H1 (cell line): Measurements from ENCODE around the gene ACOX1. TPM values are rescaled to one million over a fixed set of nuclear protein-coding genes. Genes with fewer than 3 reads are reported as not detected.

Source experiments
- CTCF ChIA-PET: fragments of 300-600 bp; sonication (Branson Sonifier 250); formaldehyde crosslinking; loops from one replicate; lab custom pipeline; 2021; ENCODE audit not compliant: partially characterized antibody; lab: Charles Lee
- POLR2A ChIA-PET: fragments of 300-600 bp; sonication (Branson Sonifier 250); formaldehyde crosslinking; loops from one replicate; lab custom pipeline; 2021; ENCODE audit warnings: inconsistent platforms; ENCODE audit not compliant: partially characterized antibody; lab: Charles Lee
- DNase-seq, 2 experiments: peaks; one replicate each; pipeline versions ENCODE4 v3.0.0 to v3.0.0-alpha.2; 2010 to 2022; ENCODE audit warnings: low spot score in 2 of 2, low read depth in 1 of 2, mixed read lengths in 1 of 2
- FAIRE-seq: peaks from 2 replicates; lab custom pipeline; 2011; peaks lifted over from hg19 to GRCh38; lab: Jason Lieb, UNC
- H2AFZ ChIP-seq: 2 replicates; pipeline ENCODE4 v1.8.1; 2012; ENCODE audit warnings: low read length, inconsistent platforms
- H2AK5ac ChIP-seq: 2 replicates; pipeline ENCODE4 v1.6.1; 2013; ENCODE audit warnings: low read depth, low read length
- H2BK120ac ChIP-seq: replicated peaks from 2 replicates; pipeline ENCODE3; 2013; ENCODE audit warnings: low read depth, low read length, inconsistent platforms
- H2BK12ac ChIP-seq: 2 replicates; pipeline ENCODE4 v1.6.1; 2013; ENCODE audit warnings: low read depth, low read length
- H2BK15ac ChIP-seq: 2 replicates; pipeline ENCODE4 v1.6.1; 2013; ENCODE audit warnings: low read length
- H2BK20ac ChIP-seq: 2 replicates; pipeline ENCODE4 v1.6.1; 2013; ENCODE audit warnings: low read length
- H2BK5ac ChIP-seq: 2 replicates; pipeline ENCODE4 v1.6.1; 2013; ENCODE audit warnings: low read depth, low read length
- H3K14ac ChIP-seq: 2 replicates; pipeline ENCODE4 v1.6.1; 2013; ENCODE audit warnings: inconsistent platforms; ENCODE audit not compliant: insufficient read length
- H3K18ac ChIP-seq: 2 replicates; pipeline ENCODE4 v1.6.1; 2013; ENCODE audit warnings: low read length; ENCODE audit errors: extremely low read depth
- H3K23ac ChIP-seq: 2 replicates; pipeline ENCODE4 v1.6.1; 2013; ENCODE audit warnings: inconsistent platforms; ENCODE audit not compliant: insufficient read length
- H3K23me2 ChIP-seq: 2 replicates; pipeline ENCODE4 v1.6.1; 2013; ENCODE audit warnings: low read depth, low read length
- H3K27ac ChIP-seq: 2 replicates; pipeline ENCODE4 v1.6.1; 2011; ENCODE audit warnings: low read depth, low read length, inconsistent platforms
- H3K27me3 ChIP-seq, 4 experiments: replicated peaks in 1 of 4; 1 replicate in 1 of 4; 2 replicates in 3 of 4; pipeline versions ENCODE4 v1.6.1 to v1.8.1; 2011 to 2013; ENCODE audit warnings: low read length in 3 of 4, mild to moderate bottlenecking in 3 of 4, inconsistent platforms in 2 of 4, mixed read lengths in 2 of 4, moderate library complexity in 1 of 4; ENCODE audit not compliant: control insufficient read depth in 3 of 4, insufficient read depth in 3 of 4; ENCODE audit errors: extremely low read depth in 1 of 4
- H3K36me3 ChIP-seq, 4 experiments: 2 replicates each; pipeline versions ENCODE4 v1.6.1 to v1.8.1; 2011 to 2013; ENCODE audit warnings: mild to moderate bottlenecking in 4 of 4, low read length in 3 of 4, moderate library complexity in 2 of 4, control low read depth in 1 of 4, inconsistent platforms in 1 of 4; ENCODE audit not compliant: insufficient read depth in 4 of 4, control insufficient read depth in 2 of 4
- H3K4ac ChIP-seq: replicated peaks from 2 replicates; pipeline ENCODE3; 2013; ENCODE audit warnings: low read length, low read depth, mixed read lengths, inconsistent platforms; ENCODE audit not compliant: insufficient read length
- H3K4me1 ChIP-seq, 4 experiments: replicated peaks in 1 of 4; 1 replicate in 1 of 4; 2 replicates in 3 of 4; pipeline versions ENCODE4 v1.6.1 to v1.8.1; 2011 to 2013; ENCODE audit warnings: low read length in 3 of 4, inconsistent platforms in 2 of 4, mixed read lengths in 1 of 4; ENCODE audit not compliant: insufficient read depth in 4 of 4, control insufficient read depth in 3 of 4
- H3K4me2 ChIP-seq, 2 experiments: 2 replicates each; pipeline versions ENCODE4 v1.6.1 to v1.8.1; 2011 to 2013; ENCODE audit warnings: low read depth in 2 of 2, low read length in 2 of 2, control low read depth in 1 of 2, inconsistent platforms in 1 of 2, mild to moderate bottlenecking in 1 of 2; ENCODE audit not compliant: insufficient read depth in 1 of 2
- H3K4me3 ChIP-seq, 4 experiments: fragments of 200-600, 300-600 bp in 1 of 4; sonication (generic), shearing (Covaris generic), sonication (Bioruptor Twin) in 1 of 4; 2 replicates each; pipeline versions ENCODE4 v1.5.1 to v1.8.1; 2011 to 2016; ENCODE audit warnings: low read length in 4 of 4, low read depth in 3 of 4, control low read depth in 2 of 4, inconsistent platforms in 2 of 4, mild to moderate bottlenecking in 2 of 4, mixed read lengths in 1 of 4, moderate library complexity in 1 of 4; ENCODE audit not compliant: insufficient read depth in 2 of 4; ENCODE audit errors: extremely low read depth in 1 of 4
- H3K56ac ChIP-seq: replicated peaks from 2 replicates; pipeline ENCODE3; 2013; ENCODE audit warnings: low read depth, mild to moderate bottlenecking, mixed read lengths, low read length, inconsistent platforms; ENCODE audit not compliant: insufficient read length
- H3K79me1 ChIP-seq: 2 replicates; pipeline ENCODE4 v1.6.1; 2013; ENCODE audit warnings: low read depth, low read length, control low read depth
- H3K79me2 ChIP-seq, 2 experiments: 2 replicates each; pipeline versions ENCODE4 v1.6.1 to v1.8.1; 2012 to 2013; ENCODE audit warnings: low read length in 2 of 2, mild to moderate bottlenecking in 2 of 2, inconsistent platforms in 1 of 2; ENCODE audit not compliant: insufficient read depth in 2 of 2, control insufficient read depth in 1 of 2
- H3K9ac ChIP-seq, 4 experiments: replicated peaks in 1 of 4; 1 replicate in 1 of 4; 2 replicates in 3 of 4; pipeline versions ENCODE4 v1.6.1 to v1.8.1; 2011 to 2013; ENCODE audit warnings: low read depth in 3 of 4, low read length in 3 of 4, control low read depth in 2 of 4, mild to moderate bottlenecking in 2 of 4, moderate library complexity in 2 of 4, inconsistent platforms in 1 of 4; ENCODE audit errors: extremely low read depth in 1 of 4
- H3K9me3 ChIP-seq, 2 experiments: 2 replicates each; pipeline versions ENCODE4 v1.6.1 to v1.8.1; 2012 to 2013; ENCODE audit warnings: mild to moderate bottlenecking in 2 of 2, moderate library complexity in 2 of 2, control low read depth in 1 of 2, inconsistent platforms in 1 of 2, low read depth in 1 of 2, low read length in 1 of 2, mixed read lengths in 1 of 2; ENCODE audit not compliant: insufficient read depth in 2 of 2
- H4K20me1 ChIP-seq, 2 experiments: replicated peaks in 1 of 2; 2 replicates each; pipeline versions ENCODE3 to v1.8.1; 2011 to 2013; ENCODE audit warnings: inconsistent platforms in 2 of 2, low read length in 2 of 2, mild to moderate bottlenecking in 1 of 2; ENCODE audit not compliant: insufficient read depth in 2 of 2, control insufficient read depth in 1 of 2
- H4K5ac ChIP-seq: 2 replicates; pipeline ENCODE4 v1.6.1; 2013; ENCODE audit warnings: low read length, low read depth, mixed read lengths, inconsistent platforms; ENCODE audit not compliant: insufficient read length
- H4K8ac ChIP-seq: 2 replicates; pipeline ENCODE4 v1.8.0; 2013; ENCODE audit warnings: mild to moderate bottlenecking, moderate library complexity, low read length, inconsistent platforms; ENCODE audit not compliant: insufficient read depth; ENCODE audit errors: extremely low read depth
- H4K91ac ChIP-seq: replicated peaks from 2 replicates; pipeline ENCODE3; 2013; ENCODE audit warnings: low read length, mixed read lengths, inconsistent platforms; ENCODE audit not compliant: insufficient read length
- CTCF ChIP-seq, 3 experiments: IDR thresholded peaks; 1 replicate in 2 of 3; 2 replicates in 1 of 3; pipeline versions ENCODE4 v1.5.1 to v1.6.1; 2011; ENCODE audit warnings: low read length in 3 of 3, mild to moderate bottlenecking in 3 of 3, inconsistent platforms in 2 of 3, low read depth in 1 of 3, moderate library complexity in 1 of 3; ENCODE audit not compliant: insufficient read depth in 1 of 3; ENCODE audit errors: control extremely low read depth in 1 of 3
- JUND ChIP-seq: IDR thresholded peaks from 2 replicates; pipeline ENCODE4 v1.6.1; 2011; ENCODE audit warnings: mild to moderate bottlenecking, improper control_type of control experiment, low read length
- RAD21 ChIP-seq, 2 experiments: IDR thresholded peaks in 1 of 2; conservative IDR thresholded peaks in 1 of 2; 2 replicates each; pipeline ENCODE4 v1.6.1; 2011; ENCODE audit warnings: low read depth in 2 of 2, low read length in 2 of 2, improper control_type of control experiment in 1 of 2, inconsistent platforms in 1 of 2, mild to moderate bottlenecking in 1 of 2, moderate library complexity in 1 of 2
- WGBS, 2 experiments: shearing (Covaris generic) in 1 of 2; methylation state at CpG; one replicate each; pipeline versions ENCODE4 v1.1.6 to v1.1.7; 2013 to 2015; ENCODE audit warnings: low lambda C conversion rate in 2 of 2, mixed read lengths in 2 of 2, inconsistent platforms in 1 of 2, low coverage in 1 of 2, missing lambda C conversion rate in 1 of 2; ENCODE audit not compliant: insufficient replicate concordance in 2 of 2, insufficient coverage in 1 of 2, insufficient read length in 1 of 2; ENCODE audit errors: extremely low coverage in 1 of 2, missing lambda C conversion rate in 1 of 2; 5-methylcytosine and 5-hydroxymethylcytosine counted together
- polyA plus RNA-seq, 7 experiments: library from polyadenylated mRNA; depleted of rRNA in 3 of 7; stranded (reverse) in 5 of 7; unstranded in 2 of 7; fragments of >200 nt in 5 of 7; fragments of 200-250 nt in 2 of 7; gene quantifications; 1 replicate in 5 of 7; 2 replicates in 1 of 7; 4 replicates in 1 of 7; pipeline versions ENCODE4 v1.2.1 to v1.2.3, GENCODE V29; 2011 to 2013; ENCODE audit warnings: missing spikeins in 2 of 7, mixed read lengths in 2 of 7
- total RNA-seq: library from RNA; stranded (reverse); fragmentation: NEBNext Ultra II Directional; extraction: Animal tissue kit (Norgen Biotek cat#: 25700); gene quantifications from 2 replicates; pipeline ENCODE4 v1.2.1, GENCODE V29; 2021

ACOX1 gene
- total and polyA plus RNA-seq, 2 of the 8 experiments (the other 6 are each of a cell fraction or from before 2014, with no cell fraction given): 10.5 to 30.4 TPM

GRCh38 chr17:75914643-75915267 is 64.2 kb downstream of the ACOX1 start:
- no peak overlapping the region for H4K8ac ChIP-seq
- H4K91ac ChIP-seq: no peak overlapping the region
- no peak for DNase-seq
- H3K79me2 ChIP-seq: no peaks in the 10 kb centered on the region
- H2BK20ac ChIP-seq: no peak overlapping the region
- H3K23me2 ChIP-seq: no peaks in the 10 kb centered on the region
- no peak overlapping the region for H3K27ac ChIP-seq
- H2AK5ac ChIP-seq: no peak overlapping the region
- no peak overlapping the region for H3K56ac ChIP-seq
- no peak overlapping the region for H3K4me3 ChIP-seq
- H2BK5ac ChIP-seq: 0 out of 2 replicates have a peak overlapping the region, but pooled peaks have one; percentile 66
- no peak overlapping the region for H2BK12ac ChIP-seq
- H3K9me3 ChIP-seq: no peaks in the 10 kb centered on the region
- peaks cover 0 to 3% (median 0%) of the 10 kb centered on the region in 4 experiments; a peak in 2 of 8 replicates for H3K36me3 ChIP-seq
- H3K23ac ChIP-seq: no peak overlapping the region
- no peaks in the 10 kb centered on the region for H3K79me1 ChIP-seq
- no peaks in the 10 kb centered on the region for H4K20me1 ChIP-seq
- H2AFZ ChIP-seq: no peak overlapping the region
- H3K4me1 ChIP-seq: no peaks in the 10 kb centered on the region; a peak in 2 of 7 replicates
- H3K18ac ChIP-seq: no peak overlapping the region; the same call in 1 of the 2 replicates
- no peak overlapping the region for H3K4ac ChIP-seq
- H2BK120ac ChIP-seq: no peak overlapping the region
- no peak overlapping the region for H2BK15ac ChIP-seq
- POLR2A ChIA-PET: interaction anchor here (0.9 to 2.9 kb wide), 5 partner anchors 9 to 163 kb away, joined by 3 to 13 read pairs (median 3); partner anchors contain the start of genes FBF1 and MRPL38
- H3K14ac ChIP-seq: no peak overlapping the region
- H3K9ac ChIP-seq: no peak overlapping the region
- FAIRE-seq: no peak
- H3K4me2 ChIP-seq: no peak overlapping the region
- CTCF ChIA-PET: interaction anchor here (1.0 to 51.3 kb wide), 7 partner anchors 8 to 94 kb away, joined by 3 to 885 read pairs (median 6); partner anchors contain the start of genes CDK3 and MRPL38
- peak in 1 of 2 experiments; percentile 28; a peak in 2 of 4 replicates for TF ChIP-seq RAD21 (IDR thresholded peaks at IDR 0.05 in 1 of 2, conservative IDR thresholded peaks at IDR 0.05 in 1 of 2; ENCODE audit: low read depth in 2 of 2, low read length in 2 of 2)
- peak in 1 of 3 experiments; percentile 39; a peak in 2 of 4 replicates for TF ChIP-seq CTCF (IDR thresholded peaks at IDR 0.05; ENCODE audit: control extremely low read depth in 1 of 3, insufficient read depth in 1 of 3, low read depth in 1 of 3, low read length in 3 of 3)
- no peak for TF ChIP-seq JUND
- H3K27me3 ChIP-seq: no peaks in the 10 kb centered on the region
- WGBS, 2 experiments: 90% methylated on average over 34 of the region's 34 CpGs; no CpG with 5 or more reads in 1 of the 2 experiments
- H4K5ac ChIP-seq: no peak overlapping the region
